HEK293 (cell line): ENCODE results near the gene GPX4.

Source experiments
- CTCF ChIA-PET: fragments of 350-600 bp; formaldehyde crosslinking; extraction: SDS; loops from one replicate; lab custom pipeline; 2021; ENCODE audit warnings: antibody characterized with exemption; lab: Yijun Ruan, JAX
- POLR2A ChIA-PET: fragments of 300-600 bp; formaldehyde crosslinking; extraction: SDS; loops from one replicate; lab custom pipeline; 2020; ENCODE audit warnings: antibody characterized with exemption, inconsistent platforms; lab: Yijun Ruan, JAX
- H3K27ac ChIP-seq: fragments of 200-500 bp; sonication (Bioruptor generic); 2 replicates; pipeline ENCODE4 v1.5.1; 2014; ENCODE audit warnings: low read depth, low read length, control low read depth, inconsistent platforms; ENCODE audit errors: extremely low read depth
- H3K36me3 ChIP-seq, 2 experiments: fragments of 200-500 bp in 1 of 2; sonication (Bioruptor generic) in 1 of 2; 1 replicate in 1 of 2; 2 replicates in 1 of 2; pipeline ENCODE4 v1.5.1; 2014 to 2017; ENCODE audit warnings: inconsistent platforms in 2 of 2, low read length in 2 of 2; ENCODE audit not compliant: control insufficient read depth in 2 of 2, insufficient read depth in 1 of 2
- H3K4me1 ChIP-seq: fragments of 200-500 bp; sonication (Bioruptor generic); 2 replicates; pipeline ENCODE4 v1.5.1; 2014; ENCODE audit warnings: mild to moderate bottlenecking, low read length, inconsistent platforms; ENCODE audit not compliant: control insufficient read depth, insufficient read depth
- H3K4me3 ChIP-seq: 2 replicates; pipeline ENCODE4 v1.5.1; 2011; ENCODE audit warnings: low read depth, mild to moderate bottlenecking, control low read depth, low read length, moderate library complexity
- H3K9me3 ChIP-seq: fragments of 200-500 bp; sonication (Bioruptor generic); 2 replicates; pipeline ENCODE4 v1.5.1; 2014; ENCODE audit warnings: low read depth, low read length, inconsistent platforms; ENCODE audit not compliant: control insufficient read depth, insufficient read depth
- BCL11A ChIP-seq: fragments of 450-650 bp; formaldehyde crosslinking; IDR thresholded peaks from 2 replicates; pipeline ENCODE4 v1.5.1; 2016; ENCODE audit warnings: low read depth, missing biosample characterization, missing genetic modification characterization
- CTCF ChIP-seq: fragments of 450-650 bp; formaldehyde crosslinking; IDR thresholded peaks from 2 replicates; pipeline ENCODE4 v1.5.1; 2016; ENCODE audit warnings: missing biosample characterization, missing genetic modification characterization
- EGR2 ChIP-seq: fragments of 450-650 bp; formaldehyde crosslinking; IDR thresholded peaks from 2 replicates; pipeline ENCODE4 v1.5.1; 2016; ENCODE audit warnings: low read depth, missing biosample characterization, missing genetic modification characterization
- GLIS1 ChIP-seq: fragments of 450-650 bp; formaldehyde crosslinking; IDR thresholded peaks from 2 replicates; pipeline ENCODE4 v1.5.1; 2016; ENCODE audit warnings: missing biosample characterization, missing genetic modification characterization
- KLF7 ChIP-seq: fragments of 450-650 bp; formaldehyde crosslinking; IDR thresholded peaks from 2 replicates; pipeline ENCODE4 v1.5.1; 2016; ENCODE audit warnings: missing biosample characterization, missing genetic modification characterization, borderline replicate concordance
- MEIS1 ChIP-seq: sonication (generic); formaldehyde crosslinking; IDR thresholded peaks from 2 replicates; pipeline ENCODE4 v1.8.1; 2022; ENCODE audit warnings: missing genetic modification reagents, mild to moderate bottlenecking, borderline replicate concordance
- YY2 ChIP-seq: fragments of 450-650 bp; formaldehyde crosslinking; IDR thresholded peaks from 2 replicates; pipeline ENCODE4 v1.5.1; 2016; ENCODE audit warnings: missing biosample characterization, missing genetic modification characterization
- ZNF140 ChIP-seq: fragments of 450-650 bp; formaldehyde crosslinking; IDR thresholded peaks from 2 replicates; pipeline ENCODE4 v1.5.1; 2016; ENCODE audit warnings: missing biosample characterization, missing genetic modification characterization
- ZNF169 ChIP-seq: fragments of 450-650 bp; formaldehyde crosslinking; IDR thresholded peaks from 2 replicates; pipeline ENCODE4 v1.5.1; 2016; ENCODE audit warnings: missing biosample characterization, missing genetic modification characterization
- ZNF174 ChIP-seq: fragments of 450-650 bp; formaldehyde crosslinking; IDR thresholded peaks from 2 replicates; pipeline ENCODE4 v1.5.0; 2017; ENCODE audit warnings: missing biosample characterization, mild to moderate bottlenecking, missing genetic modification characterization
- ZNF175 ChIP-seq: fragments of 450-650 bp; formaldehyde crosslinking; IDR thresholded peaks from 2 replicates; pipeline ENCODE4 v1.5.1; 2016; ENCODE audit warnings: missing biosample characterization, missing genetic modification characterization
- ZNF184 ChIP-seq: fragments of 450-650 bp; IDR thresholded peaks from 2 replicates; pipeline ENCODE4 v1.5.1; 2018; ENCODE audit warnings: missing biosample characterization, mild to moderate bottlenecking, missing genetic modification characterization
- ZNF292 ChIP-seq: fragments of 450-650 bp; formaldehyde crosslinking; IDR thresholded peaks from 2 replicates; pipeline ENCODE4 v1.5.1; 2016; ENCODE audit warnings: low read depth, missing biosample characterization, missing genetic modification characterization, borderline replicate concordance
- ZNF335 ChIP-seq: fragments of 450-650 bp; formaldehyde crosslinking; conservative IDR thresholded peaks from 2 replicates; pipeline ENCODE4 v1.5.1; 2016; ENCODE audit warnings: missing biosample characterization, missing genetic modification characterization
- ZNF341 ChIP-seq: fragments of 450-650 bp; formaldehyde crosslinking; IDR thresholded peaks from 2 replicates; pipeline ENCODE4; 2016; ENCODE audit warnings: low read depth, missing biosample characterization, missing genetic modification characterization
- ZNF404 ChIP-seq: fragments of 450-650 bp; formaldehyde crosslinking; IDR thresholded peaks from 2 replicates; pipeline ENCODE4 v1.5.1; 2017; ENCODE audit warnings: missing biosample characterization, missing genetic modification characterization
- ZNF416 ChIP-seq: fragments of 450-650 bp; formaldehyde crosslinking; IDR thresholded peaks from 2 replicates; pipeline ENCODE4 v1.5.1; 2016; ENCODE audit warnings: missing biosample characterization, missing genetic modification characterization
- ZNF48 ChIP-seq: fragments of 450-650 bp; formaldehyde crosslinking; IDR thresholded peaks from 2 replicates; pipeline ENCODE4 v1.5.1; 2016; ENCODE audit warnings: missing biosample characterization, missing genetic modification characterization
- ZNF521 ChIP-seq: fragments of 450-650 bp; formaldehyde crosslinking; IDR thresholded peaks from 2 replicates; pipeline ENCODE4 v1.5.1; 2017; ENCODE audit warnings: missing biosample characterization, mild to moderate bottlenecking, missing genetic modification characterization
- ZNF530 ChIP-seq: fragments of 450-650 bp; formaldehyde crosslinking; IDR thresholded peaks from 2 replicates; pipeline ENCODE4 v1.5.1; 2016; ENCODE audit warnings: low read depth, missing biosample characterization, missing genetic modification characterization
- ZNF555 ChIP-seq: fragments of 450-650 bp; formaldehyde crosslinking; conservative IDR thresholded peaks from 2 replicates; pipeline ENCODE4 v1.5.1; 2017; ENCODE audit warnings: missing biosample characterization, mild to moderate bottlenecking, missing genetic modification characterization, inconsistent platforms
- ZNF670 ChIP-seq: fragments of 450-650 bp; formaldehyde crosslinking; IDR thresholded peaks from 2 replicates; pipeline ENCODE4 v1.5.1; 2016; ENCODE audit warnings: missing biosample characterization, missing genetic modification characterization, low read depth
- ZNF777 ChIP-seq: fragments of 450-650 bp; formaldehyde crosslinking; IDR thresholded peaks from 2 replicates; pipeline ENCODE4 v1.5.1; 2017; ENCODE audit warnings: missing biosample characterization, missing genetic modification characterization, borderline replicate concordance
- ZSCAN23 ChIP-seq: fragments of 450-650 bp; formaldehyde crosslinking; IDR thresholded peaks from 2 replicates; pipeline ENCODE4 v1.5.1; 2016; ENCODE audit warnings: missing biosample characterization, missing genetic modification characterization
- TF ChIP-seq, protein P1 (sequence below): fragments of 450-650 bp; formaldehyde crosslinking; IDR thresholded peaks from 2 replicates; pipeline ENCODE4 v1.5.1; 2017; ENCODE audit warnings: missing biosample characterization, missing genetic modification characterization
- TF ChIP-seq, protein P2 (sequence below): fragments of 450-650 bp; formaldehyde crosslinking; IDR thresholded peaks from 2 replicates; pipeline ENCODE4; 2016; ENCODE audit warnings: missing biosample characterization, missing genetic modification characterization
- TF ChIP-seq, protein P3 (sequence below): fragments of 450-650 bp; formaldehyde crosslinking; IDR thresholded peaks from 2 replicates; pipeline ENCODE4 v1.5.1; 2017; ENCODE audit warnings: missing biosample characterization, missing genetic modification characterization

GPX4 gene

DNA sequence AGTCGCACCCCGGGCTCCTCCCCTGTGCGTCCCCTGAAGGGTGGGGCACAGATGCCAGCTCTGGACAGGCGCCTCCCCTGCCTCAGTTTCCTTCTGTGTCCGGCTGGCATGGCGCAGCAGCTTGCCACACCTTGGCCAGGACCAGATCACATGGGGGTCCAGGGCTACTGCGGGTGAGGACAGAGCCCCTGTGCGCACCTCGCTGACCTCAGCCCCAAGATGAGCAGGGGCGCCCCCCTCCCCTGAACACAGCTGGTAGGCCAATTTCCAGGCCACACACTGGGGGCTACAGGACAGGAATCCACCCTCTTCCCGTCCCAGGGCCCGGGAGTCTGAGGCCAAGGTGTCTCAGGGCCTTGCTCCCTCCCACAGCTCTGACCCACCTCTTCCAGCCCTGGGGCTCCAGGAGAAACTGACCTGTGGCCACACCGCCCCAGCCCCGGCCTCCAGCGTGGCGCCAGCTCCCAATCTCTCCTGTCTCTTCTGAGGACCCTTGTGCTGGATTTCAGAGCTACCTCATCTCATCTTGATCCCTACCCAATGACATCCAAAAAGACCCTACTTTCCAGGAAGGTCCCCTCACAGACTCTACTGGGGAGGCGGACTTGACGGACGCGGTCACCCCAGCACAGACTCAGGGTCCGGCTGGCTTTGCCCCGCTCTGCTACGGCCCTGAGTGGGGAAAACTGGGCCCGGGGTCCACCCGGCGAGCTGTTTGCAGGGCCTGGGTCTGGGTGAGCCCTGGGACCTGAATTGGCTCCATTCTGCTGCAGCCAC, 42.0 kb downstream of the GPX4 start:
- Histone ChIP-seq H3K4me1 (no peaks in the 10 kb centered on the region), H3K27ac (no peak overlapping the region), H3K36me3 (peaks cover 0 to 18% of the 10 kb centered on the region in 2 experiments; a peak in 2 of 3 replicates), H3K9me3 (no peaks in the 10 kb centered on the region), H3K4me3 (no peak overlapping the region)
- ChIA-PET CTCF (interaction anchor here (0.8 kb wide), 1 partner anchor 75 kb away, joined by 3 read pairs; no protein-coding TSS in a partner anchor), POLR2A (interaction anchor here (0.6 kb wide), 1 partner anchor 107 kb away, joined by 4 read pairs; no protein-coding TSS in a partner anchor)
- no peak for TF ChIP-seq ZNF777 (tag by site-specific recombination)
- TF ChIP-seq ZNF335 (tag by site-specific recombination) = no peak
- TF ChIP-seq, protein P1, sequence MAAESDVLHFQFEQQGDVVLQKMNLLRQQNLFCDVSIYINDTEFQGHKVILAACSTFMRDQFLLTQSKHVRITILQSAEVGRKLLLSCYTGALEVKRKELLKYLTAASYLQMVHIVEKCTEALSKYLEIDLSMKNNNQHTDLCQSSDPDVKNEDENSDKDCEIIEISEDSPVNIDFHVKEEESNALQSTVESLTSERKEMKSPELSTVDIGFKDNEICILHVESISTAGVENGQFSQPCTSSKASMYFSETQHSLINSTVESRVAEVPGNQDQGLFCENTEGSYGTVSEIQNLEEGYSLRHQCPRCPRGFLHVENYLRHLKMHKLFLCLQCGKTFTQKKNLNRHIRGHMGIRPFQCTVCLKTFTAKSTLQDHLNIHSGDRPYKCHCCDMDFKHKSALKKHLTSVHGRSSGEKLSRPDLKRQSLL (tag by site-specific recombination) = no peak
- no peak for TF ChIP-seq ZNF341 (tag by site-specific recombination)
- TF ChIP-seq, protein P2, sequence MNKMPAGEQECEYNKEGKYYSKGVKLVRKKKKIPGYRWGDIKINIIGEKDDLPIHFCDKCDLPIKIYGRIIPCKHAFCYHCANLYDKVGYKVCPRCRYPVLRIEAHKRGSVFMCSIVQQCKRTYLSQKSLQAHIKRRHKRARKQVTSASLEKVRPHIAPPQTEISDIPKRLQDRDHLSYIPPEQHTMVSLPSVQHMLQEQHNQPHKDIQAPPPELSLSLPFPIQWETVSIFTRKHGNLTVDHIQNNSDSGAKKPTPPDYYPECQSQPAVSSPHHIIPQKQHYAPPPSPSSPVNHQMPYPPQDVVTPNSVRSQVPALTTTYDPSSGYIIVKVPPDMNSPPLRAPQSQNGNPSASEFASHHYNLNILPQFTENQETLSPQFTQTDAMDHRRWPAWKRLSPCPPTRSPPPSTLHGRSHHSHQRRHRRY (tag by site-specific recombination) = no peak
- TF ChIP-seq MEIS1 (CRISPR knock-in tag) = no peak
- no peak for TF ChIP-seq ZNF521 (tag by site-specific recombination)
- no peak for TF ChIP-seq ZNF169
- TF ChIP-seq, protein P3, sequence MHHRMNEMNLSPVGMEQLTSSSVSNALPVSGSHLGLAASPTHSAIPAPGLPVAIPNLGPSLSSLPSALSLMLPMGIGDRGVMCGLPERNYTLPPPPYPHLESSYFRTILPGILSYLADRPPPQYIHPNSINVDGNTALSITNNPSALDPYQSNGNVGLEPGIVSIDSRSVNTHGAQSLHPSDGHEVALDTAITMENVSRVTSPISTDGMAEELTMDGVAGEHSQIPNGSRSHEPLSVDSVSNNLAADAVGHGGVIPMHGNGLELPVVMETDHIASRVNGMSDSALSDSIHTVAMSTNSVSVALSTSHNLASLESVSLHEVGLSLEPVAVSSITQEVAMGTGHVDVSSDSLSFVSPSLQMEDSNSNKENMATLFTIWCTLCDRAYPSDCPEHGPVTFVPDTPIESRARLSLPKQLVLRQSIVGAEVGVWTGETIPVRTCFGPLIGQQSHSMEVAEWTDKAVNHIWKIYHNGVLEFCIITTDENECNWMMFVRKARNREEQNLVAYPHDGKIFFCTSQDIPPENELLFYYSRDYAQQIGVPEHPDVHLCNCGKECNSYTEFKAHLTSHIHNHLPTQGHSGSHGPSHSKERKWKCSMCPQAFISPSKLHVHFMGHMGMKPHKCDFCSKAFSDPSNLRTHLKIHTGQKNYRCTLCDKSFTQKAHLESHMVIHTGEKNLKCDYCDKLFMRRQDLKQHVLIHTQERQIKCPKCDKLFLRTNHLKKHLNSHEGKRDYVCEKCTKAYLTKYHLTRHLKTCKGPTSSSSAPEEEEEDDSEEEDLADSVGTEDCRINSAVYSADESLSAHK (tag by site-specific recombination) = no peak
- no peak for TF ChIP-seq ZNF175 (tag by site-specific recombination)
- TF ChIP-seq EGR2 (tag by site-specific recombination) = no peak
- TF ChIP-seq ZNF174 (tag by site-specific recombination) = no peak
- no peak for TF ChIP-seq BCL11A (tag by site-specific recombination)

DNA sequence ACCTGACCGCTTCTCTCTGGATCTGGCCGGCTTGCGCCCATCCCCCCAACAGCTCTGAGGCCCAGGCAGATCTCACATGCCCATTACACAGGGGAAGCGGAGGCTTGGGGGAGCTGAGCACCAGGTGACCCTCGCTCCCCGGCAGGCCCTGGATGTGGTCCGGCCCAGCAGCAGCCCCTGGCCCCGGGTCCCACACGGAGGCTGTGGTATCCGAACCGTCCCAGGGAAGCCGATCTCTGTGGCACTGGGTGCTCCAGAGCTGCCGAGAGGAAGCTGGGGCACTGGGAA, 42.6 kb downstream of the GPX4 start:
- Histone ChIP-seq H3K36me3 (peaks cover 0 to 20% of the 10 kb centered on the region in 2 experiments; a peak in 2 of 3 replicates), H3K4me3 (no peak overlapping the region), H3K27ac (no peak overlapping the region), H3K9me3 (no peaks in the 10 kb centered on the region), H3K4me1 (no peaks in the 10 kb centered on the region)
- CTCF ChIA-PET = interaction anchor here (0.8 kb wide), 1 partner anchor 74 kb away, joined by 3 read pairs; no protein-coding TSS in a partner anchor
- POLR2A ChIA-PET = no interaction called here
- TF ChIP-seq ZNF416 (tag by site-specific recombination) = no peak
- TF ChIP-seq ZNF48 (tag by site-specific recombination) = no peak
- no peak for TF ChIP-seq ZNF670 (tag by site-specific recombination)
- TF ChIP-seq ZNF292 (tag by site-specific recombination) = no peak
- no peak for TF ChIP-seq ZNF555 (tag by site-specific recombination)
- no peak for TF ChIP-seq ZNF140 (tag by site-specific recombination)
- TF ChIP-seq YY2 (tag by site-specific recombination) = no peak
- no peak for TF ChIP-seq ZNF530 (tag by site-specific recombination)
- TF ChIP-seq ZNF184 (tag by site-specific recombination) = no peak
- no peak for TF ChIP-seq CTCF (tag by site-specific recombination)
- TF ChIP-seq KLF7 = no peak
- TF ChIP-seq ZSCAN23 (tag by site-specific recombination) = no peak
- TF ChIP-seq ZNF404 (tag by site-specific recombination) = no peak
- TF ChIP-seq GLIS1 = no peak
